ENCODE data around the gene BIVM.

BIVM gene

GRCh38 chr13:102830646-102831045 lies 31.7 kb downstream of the BIVM start:
- no peak for TF ChIP-seq JUND (IDR thresholded peaks at IDR 0.05; ENCODE audit: low read depth)
- in situ Hi-C loops (cut with HindIII; ENCODE audit: low pct_unique_long_range_greater_than_20kb, low sequenced_read_pairs): no loop called here
- no peak for DNase-seq (ENCODE audit: low read depth in 1 of 2, low spot score in 1 of 2)

DNA sequence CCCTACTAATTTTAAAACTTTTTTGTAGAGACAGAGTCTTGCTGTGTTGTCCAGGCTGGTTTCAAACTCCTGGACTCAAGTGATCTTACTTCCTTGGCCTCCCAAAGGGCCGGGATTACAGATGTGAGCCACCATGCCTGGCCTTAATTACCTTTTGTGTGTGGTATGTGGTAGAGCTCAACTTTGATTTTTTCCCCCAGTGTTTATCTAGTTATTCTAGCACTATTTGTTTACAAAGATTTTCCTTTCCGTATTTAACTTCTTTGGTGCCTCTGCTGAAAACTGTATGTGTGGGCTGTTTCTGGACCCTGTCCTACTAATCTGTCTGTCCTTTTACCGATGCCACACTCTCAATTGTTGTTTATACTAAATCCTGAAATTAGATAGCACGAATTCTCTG lies 37.6 kb downstream of the BIVM start:
- in situ Hi-C loops (cut with HindIII; ENCODE audit: low pct_unique_long_range_greater_than_20kb, low sequenced_read_pairs): no loop called here
- TF ChIP-seq JUND (IDR thresholded peaks at IDR 0.05; ENCODE audit: low read depth): no peak
- DNase-seq (ENCODE audit: low read depth in 1 of 2, low spot score in 1 of 2): no peak

DNA sequence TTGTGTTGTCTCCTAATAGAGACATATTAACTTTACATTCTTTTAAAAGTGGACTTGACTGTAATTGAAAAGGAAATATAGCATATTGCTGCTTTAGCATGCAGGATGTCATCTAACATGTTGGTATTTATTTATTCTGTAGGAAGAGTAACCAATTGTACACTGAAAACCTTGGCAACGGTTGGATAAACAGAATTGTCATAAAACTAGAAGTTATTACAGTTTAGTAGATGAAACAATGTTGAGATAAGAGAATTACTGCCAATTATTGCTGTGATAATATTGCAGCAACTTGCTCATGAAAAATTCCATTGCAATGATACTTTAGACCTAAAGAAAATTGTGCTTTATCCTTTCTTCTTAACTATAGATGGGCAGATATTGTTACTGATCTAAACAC lies 39.4 kb downstream of the BIVM start:
- in situ Hi-C loops (cut with HindIII; ENCODE audit: low pct_unique_long_range_greater_than_20kb, low sequenced_read_pairs): no loop called here
- TF ChIP-seq JUND (IDR thresholded peaks at IDR 0.05; ENCODE audit: low read depth): no peak
- DNase-seq (ENCODE audit: low read depth in 1 of 2, low spot score in 1 of 2): no peak

GRCh38 chr13:102838982-102839381 lies 40.1 kb downstream of the BIVM start:
- no peak for TF ChIP-seq JUND (IDR thresholded peaks at IDR 0.05; ENCODE audit: low read depth)
- in situ Hi-C loops (cut with HindIII; ENCODE audit: low pct_unique_long_range_greater_than_20kb, low sequenced_read_pairs): no loop called here
- no peak for DNase-seq (ENCODE audit: low read depth in 1 of 2, low spot score in 1 of 2)

DNA sequence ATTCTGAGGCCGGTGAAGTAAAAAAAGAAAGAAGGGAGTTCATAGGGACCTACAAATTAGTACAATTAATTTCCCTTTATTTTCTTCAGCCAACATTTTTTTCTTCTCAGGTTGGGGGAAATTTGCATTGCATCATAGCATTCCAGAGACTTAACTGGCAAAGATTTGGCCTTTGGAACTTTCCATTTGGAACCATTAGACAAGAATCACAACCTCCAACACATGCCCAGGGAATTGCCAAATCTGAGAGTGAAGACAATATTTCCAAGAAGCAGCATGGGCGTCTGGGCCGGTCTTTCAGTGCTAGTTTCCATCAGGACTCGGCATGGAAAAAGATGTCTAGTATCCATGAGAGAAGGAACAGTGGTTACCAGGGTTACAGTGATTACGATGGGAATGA lies 40.5 kb downstream of the BIVM start:
- in situ Hi-C loops (cut with HindIII; ENCODE audit: low pct_unique_long_range_greater_than_20kb, low sequenced_read_pairs): no loop called here
- no peak for TF ChIP-seq JUND (IDR thresholded peaks at IDR 0.05; ENCODE audit: low read depth)

GRCh38 chr13:102845289-102845629 lies 46.3 kb downstream of the BIVM start:
- DNase-seq (ENCODE audit: low read depth in 1 of 2, low spot score in 1 of 2): no peak
- in situ Hi-C loops (cut with HindIII; ENCODE audit: low pct_unique_long_range_greater_than_20kb, low sequenced_read_pairs): no loop called here
- no peak for TF ChIP-seq JUND (IDR thresholded peaks at IDR 0.05; ENCODE audit: low read depth)

More for the DNA sequence above, 40.5 kb downstream of the BIVM start:
- no peak for DNase-seq (ENCODE audit: low read depth in 1 of 2, low spot score in 1 of 2)

DNA sequence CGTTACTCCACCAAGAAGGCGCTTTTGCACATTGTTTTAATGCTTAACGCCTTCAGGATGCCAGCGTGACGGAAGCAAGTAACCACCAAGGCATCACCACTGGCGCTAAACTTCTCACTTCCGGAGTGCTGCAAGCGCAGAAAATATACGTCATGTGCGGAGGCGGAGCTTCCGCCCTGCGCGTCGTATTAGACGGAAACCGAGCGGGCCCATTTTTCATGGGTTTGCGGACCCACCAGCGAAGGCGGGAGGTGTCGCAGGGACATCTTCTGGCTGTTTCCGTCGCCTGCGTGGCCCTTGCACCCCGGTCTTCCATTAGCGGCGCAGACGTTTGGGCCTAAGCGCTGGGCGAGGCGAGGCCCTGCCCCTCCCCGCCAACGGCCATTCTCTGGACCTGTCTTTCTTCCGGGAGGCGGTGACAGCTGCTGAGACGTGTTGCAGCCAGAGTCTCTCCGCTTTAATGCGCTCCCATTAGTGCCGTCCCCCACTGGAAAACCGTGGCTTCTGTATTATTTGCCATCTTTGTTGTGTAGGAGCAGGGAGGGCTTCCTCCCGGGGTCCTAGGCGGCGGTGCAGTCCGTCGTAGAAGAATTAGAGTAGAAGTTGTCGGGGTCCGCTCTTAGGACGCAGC lies 46.8 kb downstream of the BIVM start, which contains the start of gene ERCC5:
ERCC5 (plus strand) TSS at position 403 of the 631 bp plus-strand sequence. CDS start 235 bp downstream, outside the sequence.
- in situ Hi-C loops (cut with HindIII; ENCODE audit: low pct_unique_long_range_greater_than_20kb, low sequenced_read_pairs): no loop called here
- DNase-seq (ENCODE audit: low read depth in 1 of 2, low spot score in 1 of 2): peak; percentile 30 to 97
- no peak for TF ChIP-seq JUND (IDR thresholded peaks at IDR 0.05; ENCODE audit: low read depth)

DNA sequence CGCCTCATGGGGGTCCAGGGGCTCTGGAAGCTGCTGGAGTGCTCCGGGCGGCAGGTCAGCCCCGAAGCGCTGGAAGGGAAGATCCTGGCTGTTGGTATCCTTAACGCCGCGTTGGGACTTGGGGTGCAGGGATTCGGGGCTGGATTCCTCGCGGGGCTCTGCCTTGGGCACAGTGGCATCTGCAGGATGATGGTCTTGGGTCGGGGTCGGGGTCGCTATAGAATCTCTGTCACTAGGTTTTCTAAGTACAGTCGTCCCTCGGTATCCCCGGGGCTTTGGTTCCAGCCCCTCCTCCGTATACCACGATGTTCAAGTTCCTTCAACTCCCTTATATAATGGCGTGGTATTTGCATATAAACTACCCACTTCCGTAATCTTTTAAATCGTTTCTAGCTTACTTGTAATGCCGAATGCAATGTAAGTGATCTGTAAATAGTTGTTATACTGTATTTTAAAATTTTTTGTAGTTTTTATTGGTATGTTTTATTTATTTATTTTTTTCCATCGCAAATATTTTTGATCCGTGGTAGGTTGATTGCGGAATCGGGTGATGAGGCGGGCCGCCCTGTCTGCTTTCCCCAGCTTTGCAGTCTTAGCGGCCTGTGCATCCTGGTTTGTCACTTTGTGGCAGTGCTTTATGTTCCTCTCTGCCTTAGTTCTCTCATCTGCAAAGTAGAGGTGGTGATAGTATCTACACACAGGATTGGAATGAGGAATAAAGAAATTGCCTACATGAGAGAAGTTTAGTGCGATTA lies 47.5 kb downstream of the BIVM start:
- in situ Hi-C loops (cut with HindIII; ENCODE audit: low pct_unique_long_range_greater_than_20kb, low sequenced_read_pairs): no loop called here
- no peak for TF ChIP-seq JUND (IDR thresholded peaks at IDR 0.05; ENCODE audit: low read depth)
- DNase-seq (ENCODE audit: low read depth in 1 of 2, low spot score in 1 of 2): peak in 1 of 2 experiments; percentile 25

GRCh38 chr13:102847272-102848234 lies 48.6 kb downstream of the BIVM start:
- TF ChIP-seq JUND (IDR thresholded peaks at IDR 0.05; ENCODE audit: low read depth): no peak
- peak in 1 of 2 experiments; percentile 30 for DNase-seq (ENCODE audit: low read depth in 1 of 2, low spot score in 1 of 2)
- in situ Hi-C loops (cut with HindIII; ENCODE audit: low pct_unique_long_range_greater_than_20kb, low sequenced_read_pairs): no loop called here

DNA sequence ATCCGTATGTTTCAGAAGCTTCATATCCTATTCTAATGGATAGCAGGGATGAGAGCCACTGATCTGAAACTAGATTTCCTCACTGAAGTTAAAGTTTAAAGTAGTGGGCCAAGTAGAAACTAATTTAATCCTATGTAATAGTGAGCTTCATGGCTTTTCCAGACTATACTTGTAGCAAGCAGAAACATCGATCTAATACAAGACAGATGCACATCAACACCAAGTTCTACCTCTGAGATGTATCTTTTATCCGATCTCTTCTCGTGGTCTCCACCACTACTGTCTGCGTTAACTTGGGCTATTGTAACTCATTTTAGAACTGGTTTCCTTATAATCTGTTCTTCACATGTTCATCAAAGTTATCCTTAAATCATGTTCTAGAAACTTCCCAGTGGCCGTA lies 50.0 kb downstream of the BIVM start:
- in situ Hi-C loops (cut with HindIII; ENCODE audit: low pct_unique_long_range_greater_than_20kb, low sequenced_read_pairs): no loop called here
- TF ChIP-seq JUND (IDR thresholded peaks at IDR 0.05; ENCODE audit: low read depth): no peak
- DNase-seq (ENCODE audit: low read depth in 1 of 2, low spot score in 1 of 2): no peak

- TF ChIP-seq JUND (IDR thresholded peaks at IDR 0.05; ENCODE audit: low read depth): no peak
- DNase-seq (ENCODE audit: low read depth in 1 of 2, low spot score in 1 of 2): no peak
- in situ Hi-C loops (cut with HindIII; ENCODE audit: low pct_unique_long_range_greater_than_20kb, low sequenced_read_pairs): no loop called here
These were observed 53.6 kb downstream of the BIVM start for GRCh38 chr13:102852556-102852955.

DNA sequence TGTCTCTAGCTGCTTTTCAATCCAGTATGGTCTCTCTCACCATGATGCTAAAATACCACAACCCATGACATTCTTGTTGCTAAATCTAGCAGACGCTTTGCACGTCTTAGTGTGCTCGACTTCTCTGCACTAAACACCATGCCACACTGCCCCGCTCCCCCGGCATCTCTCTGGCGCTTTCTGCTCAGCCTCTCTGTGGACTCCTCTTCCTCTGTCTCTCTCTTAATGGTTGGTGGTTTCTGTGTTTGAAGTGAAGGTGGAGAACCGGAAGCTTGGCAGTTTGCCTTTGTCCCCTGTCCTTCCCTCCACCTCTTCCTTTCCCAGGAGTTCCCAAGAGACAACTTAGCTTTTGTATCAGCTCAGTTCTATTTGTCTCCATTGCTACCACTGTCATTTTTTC lies 55.8 kb downstream of the BIVM start:
- in situ Hi-C loops (cut with HindIII; ENCODE audit: low pct_unique_long_range_greater_than_20kb, low sequenced_read_pairs): no loop called here
- no peak for DNase-seq (ENCODE audit: low read depth in 1 of 2, low spot score in 1 of 2)
- TF ChIP-seq JUND (IDR thresholded peaks at IDR 0.05; ENCODE audit: low read depth): no peak

Data from T47D (cell line).